Naive thymus-derived CD8-positive, alpha-beta T cell (primary cell): ENCODE results near the gene IL1RL2. TPM values are rescaled to one million over a fixed set of nuclear protein-coding genes. Genes with fewer than 3 reads are reported as not detected.

ENCODE experiments used
- ATAC-seq, 2 donors: fragments of 150-1000 bp; cut with Tn5 transposase in 1 of 2; sonication (Bioruptor Pico), chemical (Tn5 transposase) in 1 of 2; 1 replicate in 1 of 2; 2 replicates in 1 of 2; pipeline ENCODE4 v1.10.0; 2021; ENCODE audit warnings: mild to moderate bottlenecking in 2 of 2, moderate library complexity in 2 of 2
- POLR2A ChIA-PET: fragments of 350-600 bp; sonication (Branson Sonifier 250); formaldehyde crosslinking; loops from one replicate; lab custom pipeline; 2021; ENCODE audit warnings: antibody characterized with exemption; lab: Charles Lee
- DNase-seq, 10 donors: peaks; one replicate each; pipeline versions ENCODE4 v3.0.0 to v3.0.0-alpha.2; 2020 to 2022
- H3K27ac Mint-ChIP-seq, 10 donors: one replicate each; pipeline ENCODE4 v1.8.0; 2020 to 2022; ENCODE audit warnings: mild to moderate bottlenecking in 10 of 10, mixed read lengths in 10 of 10, moderate library complexity in 4 of 10, inconsistent platforms in 1 of 10
- H3K27me3 Mint-ChIP-seq, 5 donors: one replicate each; pipeline ENCODE4 v1.8.0; 2021 to 2022; ENCODE audit warnings: mixed read lengths in 5 of 5
- H3K36me3 Mint-ChIP-seq, 3 donors: one replicate each; pipeline ENCODE4 v1.8.0; 2020 to 2022; ENCODE audit warnings: mixed read lengths in 3 of 3, mild to moderate bottlenecking in 2 of 3, inconsistent platforms in 1 of 3
- H3K4me1 Mint-ChIP-seq, 4 donors: one replicate each; pipeline ENCODE4 v1.8.0; 2021 to 2022; ENCODE audit warnings: mixed read lengths in 4 of 4
- H3K4me3 Mint-ChIP-seq, 10 donors: one replicate each; pipeline ENCODE4 v1.8.0; 2020 to 2022; ENCODE audit warnings: mild to moderate bottlenecking in 10 of 10, mixed read lengths in 10 of 10, moderate library complexity in 6 of 10, inconsistent platforms in 1 of 10
- H3K9me3 Mint-ChIP-seq, 9 donors: one replicate each; pipeline ENCODE4 v1.8.0; 2020 to 2022; ENCODE audit warnings: mixed read lengths in 9 of 9, mild to moderate bottlenecking in 3 of 9, inconsistent platforms in 1 of 9, moderate library complexity in 1 of 9
- polyA plus RNA-seq, 3 donors: library from polyadenylated mRNA; unstranded; fragments of 300-500 nt; fragmentation: Illumina TruSeq; gene quantifications; one replicate each; pipeline ENCODE4 v1.2.3, GENCODE V29; 2021
- total RNA-seq, 8 experiments: library from RNA in 2 of 8; stranded (reverse) in 2 of 8; gene quantifications; one replicate each; pipeline ENCODE4 v1.2.3 and lab custom pipeline; 2021 to 2026

Gene IL1RL2
- total and polyA plus RNA-seq, 5 experiments from 2014 or later, result not detected

GRCh38 chr2:102168026-102168771, 18.6 kb upstream of the IL1RL2 start:
- POLR2A ChIA-PET, result no interaction called here
- no peak overlapping the region for H3K27ac Mint-ChIP-seq
- H3K9me3 Mint-ChIP-seq, result no peaks in the 10 kb centered on the region
- H3K4me3 Mint-ChIP-seq, result no peak overlapping the region
- H3K27me3 Mint-ChIP-seq, result peaks cover 0 to 2% (median 0%) of the 10 kb centered on the region in 5 donors
- DNase-seq (no peak), ATAC-seq (no peak)
- H3K36me3 Mint-ChIP-seq, result no peaks in the 10 kb centered on the region
- peaks cover 2 to 11% (median 6%) of the 10 kb centered on the region in 4 donors for H3K4me1 Mint-ChIP-seq

GRCh38 chr2:102171946-102172345, 14.9 kb upstream of the IL1RL2 start:
- Mint-ChIP-seq H3K27ac (no peak overlapping the region), H3K27me3 (peaks cover 0 to 1% (median 0%) of the 10 kb centered on the region in 5 donors), H3K9me3 (no peaks in the 10 kb centered on the region), H3K4me3 (no peak overlapping the region), H3K4me1 (peaks cover 2 to 11% (median 6%) of the 10 kb centered on the region in 4 donors), H3K36me3 (no peaks in the 10 kb centered on the region)
- DNase-seq (no peak), ATAC-seq (no peak)
- POLR2A ChIA-PET, result no interaction called here

- Mint-ChIP-seq H3K9me3 (no peaks in the 10 kb centered on the region), H3K27me3 (peaks cover 0 to 2% (median under 1%) of the 10 kb centered on the region in 5 donors), H3K4me1 (peaks cover 2 to 11% (median 6%) of the 10 kb centered on the region in 4 donors), H3K27ac (no peak overlapping the region), H3K4me3 (no peak overlapping the region), H3K36me3 (no peaks in the 10 kb centered on the region)
- POLR2A ChIA-PET, result no interaction called here
- ATAC-seq, result no peak
- no peak for DNase-seq
Observed at GRCh38 chr2:102172745-102173144, 14.1 kb upstream of the IL1RL2 start.

DNA sequence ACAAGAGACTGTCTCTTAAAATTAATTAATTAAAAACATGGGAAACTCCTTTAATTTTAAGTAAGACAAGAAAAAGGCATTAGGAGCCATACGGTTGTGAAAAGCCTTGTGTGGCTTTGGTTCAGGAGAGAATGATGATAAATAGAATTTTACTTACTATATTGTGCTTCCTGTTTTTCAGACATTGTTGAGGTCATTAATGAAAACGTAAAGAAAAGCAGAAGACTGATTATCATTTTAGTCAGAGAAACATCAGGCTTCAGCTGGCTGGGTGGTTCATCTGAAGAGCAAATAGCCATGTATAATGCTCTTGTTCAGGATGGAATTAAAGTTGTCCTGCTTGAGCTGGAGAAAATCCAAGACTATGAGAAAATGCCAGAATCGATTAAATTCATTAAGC, 10.7 kb upstream of the IL1RL2 start:
- Mint-ChIP-seq H3K27ac (no peak overlapping the region), H3K36me3 (no peaks in the 10 kb centered on the region), H3K9me3 (no peaks in the 10 kb centered on the region), H3K27me3 (peaks cover 2 to 10% (median 6%) of the 10 kb centered on the region in 5 donors), H3K4me1 (peaks cover 2 to 11% (median 6%) of the 10 kb centered on the region in 4 donors), H3K4me3 (no peak overlapping the region)
- DNase-seq, result no peak
- POLR2A ChIA-PET, result no interaction called here
- ATAC-seq, result no peak

GRCh38 chr2:102177814-102178478, 8.9 kb upstream of the IL1RL2 start:
- H3K27me3 Mint-ChIP-seq, result peaks cover 8 to 24% (median 15%) of the 10 kb centered on the region in 5 donors
- ATAC-seq (no peak), DNase-seq (no peak)
- H3K36me3 Mint-ChIP-seq, result no peaks in the 10 kb centered on the region
- H3K27ac Mint-ChIP-seq, result peak overlapping the region in 1 of 10 donors; percentile 40
- H3K4me1 Mint-ChIP-seq, result peaks cover under 1 to 2% (median under 1%) of the 10 kb centered on the region in 4 donors
- H3K9me3 Mint-ChIP-seq, result no peaks in the 10 kb centered on the region
- H3K4me3 Mint-ChIP-seq, result no peak overlapping the region
- POLR2A ChIA-PET, result no interaction called here

DNA sequence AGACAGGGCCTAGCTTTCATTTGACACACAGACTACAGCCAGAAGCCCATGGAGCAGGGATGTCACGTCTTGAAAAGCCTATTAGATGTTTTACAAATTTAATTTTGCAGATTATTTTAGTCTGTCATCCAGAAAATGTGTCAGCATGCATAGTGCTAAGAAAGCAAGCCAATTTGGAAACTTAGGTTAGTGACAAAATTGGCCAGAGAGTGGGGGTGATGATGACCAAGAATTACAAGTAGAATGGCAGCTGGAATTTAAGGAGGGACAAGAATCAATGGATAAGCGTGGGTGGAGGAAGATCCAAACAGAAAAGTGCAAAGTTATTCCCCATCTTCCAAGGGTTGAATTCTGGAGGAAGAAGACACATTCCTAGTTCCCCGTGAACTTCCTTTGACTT, 7.8 kb upstream of the IL1RL2 start:
- no peak for DNase-seq
- no peaks in the 10 kb centered on the region for H3K4me1 Mint-ChIP-seq
- H3K27ac Mint-ChIP-seq, result no peak overlapping the region
- no peaks in the 10 kb centered on the region for H3K9me3 Mint-ChIP-seq
- POLR2A ChIA-PET, result no interaction called here
- H3K4me3 Mint-ChIP-seq, result no peak overlapping the region
- no peak for ATAC-seq
- H3K27me3 Mint-ChIP-seq, result peaks cover 12 to 32% (median 18%) of the 10 kb centered on the region in 5 donors
- no peaks in the 10 kb centered on the region for H3K36me3 Mint-ChIP-seq

DNA sequence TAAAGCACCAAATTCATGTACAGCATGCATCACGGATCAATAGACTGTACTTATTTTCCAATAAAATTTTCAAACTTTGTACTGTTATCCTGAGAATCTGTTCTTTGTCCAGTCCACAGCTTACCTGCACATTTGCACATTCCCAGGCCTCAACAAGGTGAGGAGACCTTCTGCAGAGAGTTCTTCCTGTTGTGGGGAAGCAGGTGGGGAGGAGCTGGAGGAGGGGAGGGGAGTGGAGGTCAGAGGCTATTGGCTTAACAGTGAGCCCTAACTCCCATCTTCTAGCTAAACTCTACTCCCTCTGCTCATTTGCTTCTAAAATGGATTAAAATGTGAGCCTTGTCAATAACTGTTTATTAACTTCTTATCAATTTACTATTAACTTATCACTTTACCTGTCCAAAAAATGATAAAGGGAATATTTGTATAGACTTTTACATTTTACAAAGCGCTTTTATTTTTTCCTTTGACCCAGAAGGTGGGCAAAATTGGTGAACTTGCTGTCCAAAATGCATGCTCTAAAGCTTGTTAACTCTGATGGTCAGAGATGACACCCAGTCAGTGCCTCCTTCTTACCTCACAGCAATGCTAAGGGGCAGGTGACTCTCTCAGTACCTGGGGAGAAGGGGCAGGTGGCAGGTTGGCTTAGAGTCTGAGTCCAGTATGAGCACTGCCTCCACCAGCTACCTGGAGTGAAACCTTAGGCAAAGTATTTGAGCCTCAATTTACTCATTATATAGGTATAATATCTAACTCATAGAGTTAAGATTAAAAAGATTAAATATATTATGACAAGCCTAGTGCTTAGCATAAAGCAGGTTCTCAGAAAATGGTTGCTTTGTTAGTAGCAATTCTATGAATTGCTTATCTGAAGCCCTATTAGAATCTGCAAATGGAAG, 6.8 kb upstream of the IL1RL2 start:
- Mint-ChIP-seq H3K27me3 (peaks cover 12 to 35% (median 20%) of the 10 kb centered on the region in 5 donors), H3K4me1 (no peaks in the 10 kb centered on the region), H3K36me3 (no peaks in the 10 kb centered on the region), H3K9me3 (no peaks in the 10 kb centered on the region), H3K27ac (no peak overlapping the region), H3K4me3 (no peak overlapping the region)
- POLR2A ChIA-PET, result no interaction called here
- DNase-seq (no peak), ATAC-seq (no peak)

GRCh38 chr2:102180687-102180999, 6.2 kb upstream of the IL1RL2 start:
- H3K27ac Mint-ChIP-seq, result no peak overlapping the region
- H3K36me3 Mint-ChIP-seq, result no peaks in the 10 kb centered on the region
- H3K4me3 Mint-ChIP-seq, result no peak overlapping the region
- no peaks in the 10 kb centered on the region for H3K9me3 Mint-ChIP-seq
- DNase-seq (no peak), ATAC-seq (no peak)
- POLR2A ChIA-PET, result no interaction called here
- H3K27me3 Mint-ChIP-seq, result peaks cover 12 to 35% (median 24%) of the 10 kb centered on the region in 5 donors
- peaks cover 0 to 4% (median 0%) of the 10 kb centered on the region in 4 donors for H3K4me1 Mint-ChIP-seq

DNA sequence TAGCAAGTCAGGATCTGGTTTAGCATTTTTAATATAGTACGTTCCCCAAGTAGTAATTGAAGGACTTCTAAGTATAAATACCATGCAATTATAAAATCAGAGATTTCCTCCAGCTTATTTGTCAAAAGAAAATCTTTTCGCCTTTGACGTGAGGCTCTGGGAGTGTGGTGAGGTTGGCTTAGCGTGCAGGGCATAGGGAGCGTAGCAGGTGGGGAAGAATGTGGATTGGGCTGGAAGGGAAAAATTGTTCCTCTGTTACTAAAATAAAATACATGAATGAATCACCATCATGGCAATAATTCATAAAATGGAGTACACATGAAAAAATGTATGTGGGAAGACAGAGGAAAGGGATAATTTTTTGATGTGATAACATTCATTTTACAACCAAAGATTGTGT, 5.4 kb upstream of the IL1RL2 start:
- Mint-ChIP-seq H3K4me3 (no peak overlapping the region), H3K27me3 (peaks cover 12 to 35% (median 25%) of the 10 kb centered on the region in 5 donors), H3K9me3 (no peaks in the 10 kb centered on the region), H3K4me1 (peaks cover 0 to 4% (median 0%) of the 10 kb centered on the region in 4 donors), H3K27ac (no peak overlapping the region), H3K36me3 (no peaks in the 10 kb centered on the region)
- no peak for ATAC-seq
- POLR2A ChIA-PET, result no interaction called here
- no peak for DNase-seq

GRCh38 chr2:102181919-102182635, 4.7 kb upstream of the IL1RL2 start:
- ATAC-seq (no peak), DNase-seq (no peak)
- POLR2A ChIA-PET, result no interaction called here
- Mint-ChIP-seq H3K4me1 (peaks cover 0 to 4% (median 1%) of the 10 kb centered on the region in 4 donors), H3K4me3 (no peak overlapping the region), H3K27ac (no peak overlapping the region), H3K27me3 (peaks cover 12 to 35% (median 31%) of the 10 kb centered on the region in 5 donors), H3K9me3 (no peaks in the 10 kb centered on the region), H3K36me3 (no peaks in the 10 kb centered on the region)

DNA sequence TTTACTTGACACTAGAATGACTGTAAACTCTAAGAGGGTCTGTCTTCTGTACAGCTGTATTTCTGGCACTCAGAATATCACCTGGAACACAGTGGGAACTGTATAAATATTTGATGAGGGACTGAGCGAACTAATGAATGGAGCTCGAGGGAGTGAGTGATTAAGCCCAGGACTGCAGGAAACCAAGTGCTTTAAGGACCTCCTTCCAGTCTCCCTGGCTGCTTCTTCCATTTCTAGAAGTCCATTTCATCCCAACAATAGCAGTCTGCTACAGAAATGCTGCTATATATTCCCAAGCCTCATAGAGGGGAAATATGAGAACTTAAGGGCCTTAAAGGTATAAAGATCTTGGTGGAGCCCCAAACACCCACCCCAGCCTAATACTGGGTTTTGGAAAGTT, 2.8 kb upstream of the IL1RL2 start:
- Mint-ChIP-seq H3K36me3 (no peaks in the 10 kb centered on the region), H3K4me3 (no peak overlapping the region), H3K4me1 (peaks cover 4 to 9% (median 7%) of the 10 kb centered on the region in 4 donors), H3K27me3 (peaks cover 17 to 51% (median 35%) of the 10 kb centered on the region in 5 donors), H3K9me3 (no peaks in the 10 kb centered on the region), H3K27ac (peak overlapping the region in 1 of 10 donors; percentile 14)
- ATAC-seq, result no peak
- no peak for DNase-seq
- POLR2A ChIA-PET, result no interaction called here

- Mint-ChIP-seq H3K27me3 (peaks cover 17 to 52% (median 35%) of the 10 kb centered on the region in 5 donors), H3K4me1 (peaks cover 4 to 9% (median 7%) of the 10 kb centered on the region in 4 donors), H3K9me3 (no peaks in the 10 kb centered on the region), H3K36me3 (no peaks in the 10 kb centered on the region), H3K27ac (no peak overlapping the region), H3K4me3 (no peak overlapping the region)
- no peak for ATAC-seq
- POLR2A ChIA-PET, result no interaction called here
- DNase-seq, result no peak
Observed at GRCh38 chr2:102184568-102184967, 2.3 kb upstream of the IL1RL2 start.
